ENCODE measurements around the gene TLX2. TPM values are rescaled to one million over a fixed set of nuclear protein-coding genes. Genes with fewer than 3 reads are reported as not detected.

Gene TLX2
- total and polyA plus RNA-seq, 2 of the 13 experiments (the other 11 are each of a cell fraction or from before 2014, with no cell fraction given): 0.05 to 0.20 TPM

- TF ChIP-seq, protein P1, sequence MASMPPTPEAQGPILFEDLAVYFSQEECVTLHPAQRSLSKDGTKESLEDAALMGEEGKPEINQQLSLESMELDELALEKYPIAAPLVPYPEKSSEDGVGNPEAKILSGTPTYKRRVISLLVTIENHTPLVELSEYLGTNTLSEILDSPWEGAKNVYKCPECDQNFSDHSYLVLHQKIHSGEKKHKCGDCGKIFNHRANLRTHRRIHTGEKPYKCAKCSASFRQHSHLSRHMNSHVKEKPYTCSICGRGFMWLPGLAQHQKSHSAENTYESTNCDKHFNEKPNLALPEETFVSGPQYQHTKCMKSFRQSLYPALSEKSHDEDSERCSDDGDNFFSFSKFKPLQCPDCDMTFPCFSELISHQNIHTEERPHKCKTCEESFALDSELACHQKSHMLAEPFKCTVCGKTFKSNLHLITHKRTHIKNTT (CRISPR knock-in tag; IDR thresholded peaks at IDR 0.05): no peak
Measured at GRCh38 chr2:74540291-74540690, 26.0 kb downstream of the TLX2 start (continued).

DNA sequence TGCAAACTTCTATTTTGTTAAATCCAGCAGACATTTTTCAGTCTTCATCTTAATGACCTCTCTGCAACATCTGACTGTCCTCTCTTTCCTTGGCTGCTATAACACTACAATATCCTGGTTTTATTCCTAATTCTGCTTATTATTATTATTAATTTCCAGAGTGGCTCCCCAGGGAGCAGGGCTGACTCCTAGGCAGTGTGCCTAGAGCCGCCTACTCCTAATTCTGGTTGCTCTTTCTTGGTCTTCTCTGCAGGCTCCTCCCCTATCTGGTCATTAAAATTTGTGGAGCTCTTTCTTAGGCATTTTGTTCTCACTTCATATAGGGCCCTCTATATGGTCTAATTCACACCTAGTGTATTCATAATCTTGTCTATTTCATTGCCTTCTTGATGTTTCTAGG, 28.7 kb downstream of the TLX2 start:
- no peaks in the 10 kb centered on the region for H3K36me3 ChIP-seq (replicated peaks in 1 of 2; ENCODE audit: control insufficient read depth in 1 of 2, insufficient read depth in 2 of 2, low read length in 2 of 2)
- CTCF ChIA-PET (ENCODE audit: low intra/inter-chr PET ratio, low total read pairs): no interaction called here
- no peak for DNase-seq (ENCODE audit: low spot score)
- FAIRE-seq: no peak
- no peaks in the 10 kb centered on the region for H4K20me1 ChIP-seq (ENCODE audit: insufficient read depth, low read length)
- WGBS (ENCODE audit: low lambda C conversion rate): 41% methylated on average over 1 of the region's 1 CpG
- TF ChIP-seq SOX13 (IDR thresholded peaks at IDR 0.05) (no peak), SOX13 (CRISPR knock-in tag; conservative IDR thresholded peaks at IDR 0.05 in 1 of 2, IDR thresholded peaks at IDR 0.05 in 1 of 2) (no peak), MATR3 (CRISPR knock-in tag; IDR thresholded peaks at IDR 0.05) (no peak), FOXO4 (CRISPR knock-in tag; conservative IDR thresholded peaks at IDR 0.05) (no peak), PAX8 (CRISPR knock-in tag; IDR thresholded peaks at IDR 0.05; ENCODE audit: borderline replicate concordance) (no peak), ZNF841 (CRISPR knock-in tag; IDR thresholded peaks at IDR 0.05; ENCODE audit: borderline replicate concordance) (no peak), ATAD3A (CRISPR knock-in tag; IDR thresholded peaks at IDR 0.05) (no peak), ZNF780A (CRISPR knock-in tag; IDR thresholded peaks at IDR 0.05) (no peak), DDIT3 (CRISPR knock-in tag; IDR thresholded peaks at IDR 0.05) (no peak), ZNF101 (CRISPR knock-in tag; IDR thresholded peaks at IDR 0.05; ENCODE audit: borderline replicate concordance, low read depth) (no peak), CC2D1A (CRISPR knock-in tag; IDR thresholded peaks at IDR 0.05) (no peak), ZNF547 (CRISPR knock-in tag; IDR thresholded peaks at IDR 0.05) (no peak), ZNF3 (CRISPR knock-in tag; IDR thresholded peaks at IDR 0.05) (no peak), MBD4 (IDR thresholded peaks at IDR 0.05; ENCODE audit: borderline replicate concordance, low read length) (no peak), ZNF720 (CRISPR knock-in tag; IDR thresholded peaks at IDR 0.05) (no peak), MAFF (IDR thresholded peaks at IDR 0.05; ENCODE audit: low read depth, low read length) (no peak), SNRNP70 (IDR thresholded peaks at IDR 0.05; ENCODE audit: low read depth, low read length) (no peak), HNRNPLL (IDR thresholded peaks at IDR 0.05; ENCODE audit: low read depth, low read length, poor library complexity, severe bottlenecking) (no peak)
- TF ChIP-seq, protein P2, sequence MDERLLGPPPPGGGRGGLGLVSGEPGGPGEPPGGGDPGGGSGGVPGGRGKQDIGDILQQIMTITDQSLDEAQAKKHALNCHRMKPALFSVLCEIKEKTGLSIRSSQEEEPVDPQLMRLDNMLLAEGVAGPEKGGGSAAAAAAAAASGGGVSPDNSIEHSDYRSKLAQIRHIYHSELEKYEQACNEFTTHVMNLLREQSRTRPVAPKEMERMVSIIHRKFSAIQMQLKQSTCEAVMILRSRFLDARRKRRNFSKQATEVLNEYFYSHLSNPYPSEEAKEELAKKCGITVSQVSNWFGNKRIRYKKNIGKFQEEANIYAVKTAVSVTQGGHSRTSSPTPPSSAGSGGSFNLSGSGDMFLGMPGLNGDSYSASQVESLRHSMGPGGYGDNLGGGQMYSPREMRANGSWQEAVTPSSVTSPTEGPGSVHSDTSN (CRISPR knock-in tag; IDR thresholded peaks at IDR 0.05): no peak
- TF ChIP-seq, protein P3, sequence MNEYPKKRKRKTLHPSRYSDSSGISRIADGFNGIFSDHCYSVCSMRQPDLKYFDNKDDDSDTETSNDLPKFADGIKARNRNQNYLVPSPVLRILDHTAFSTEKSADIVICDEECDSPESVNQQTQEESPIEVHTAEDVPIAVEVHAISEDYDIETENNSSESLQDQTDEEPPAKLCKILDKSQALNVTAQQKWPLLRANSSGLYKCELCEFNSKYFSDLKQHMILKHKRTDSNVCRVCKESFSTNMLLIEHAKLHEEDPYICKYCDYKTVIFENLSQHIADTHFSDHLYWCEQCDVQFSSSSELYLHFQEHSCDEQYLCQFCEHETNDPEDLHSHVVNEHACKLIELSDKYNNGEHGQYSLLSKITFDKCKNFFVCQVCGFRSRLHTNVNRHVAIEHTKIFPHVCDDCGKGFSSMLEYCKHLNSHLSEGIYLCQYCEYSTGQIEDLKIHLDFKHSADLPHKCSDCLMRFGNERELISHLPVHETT (CRISPR knock-in tag; conservative IDR thresholded peaks at IDR 0.05): no peak
- H3K9me3 ChIP-seq (ENCODE audit: low read length): no peaks in the 10 kb centered on the region
- BruUV-seq (replicated peaks): no TSS peak
- no peak for ATAC-seq
- H3K27me3 ChIP-seq (ENCODE audit: control insufficient read depth in 1 of 2, insufficient read depth in 2 of 2, low read length in 2 of 2): peaks cover 0 to 28% of the 10 kb centered on the region in 2 experiments; a peak in 3 of 5 replicates
- POLR2A ChIA-PET: no interaction called here
- intact Hi-C loops (cut with micrococcal nuclease; ENCODE audit: unreplicated experiment): no loop called here
- no peaks in the 10 kb centered on the region for H3K79me2 ChIP-seq (ENCODE audit: insufficient read depth, low read length)
- no peak overlapping the region for H3K9ac ChIP-seq (ENCODE audit: insufficient read depth, low read depth, low read length)
- H3K4me2 ChIP-seq (ENCODE audit: low read depth, low read length): no peak overlapping the region
- no peak overlapping the region for H2AFZ ChIP-seq (ENCODE audit: low read length)
- no peak overlapping the region for H3K27ac ChIP-seq (ENCODE audit: extremely low read length, insufficient read depth, low read length)
- H3K4me3 ChIP-seq (replicated peaks in 1 of 3; ENCODE audit: insufficient read depth in 1 of 3, low read depth in 2 of 3, low read length in 3 of 3): no peak overlapping the region
- H3K4me1 ChIP-seq (ENCODE audit: insufficient read depth, low read length): peaks cover 2% of the 10 kb centered on the region
- in situ Hi-C loops (cut with HindIII; ENCODE audit: extremely low pct_ligation_motif_present, low pct_unique_long_range_greater_than_20kb): no loop called here

All from HepG2 (cell line).